BJ (cell line): Measurements from ENCODE around the gene SDCCAG8. TPM values are rescaled to one million over a fixed set of nuclear protein-coding genes. Genes with fewer than 3 reads are reported as not detected.

Experiments
- CTCF ChIA-PET: fragments of 350-600 bp; formaldehyde crosslinking; extraction: SDS; loops from one replicate; lab custom pipeline; 2021; ENCODE audit warnings: antibody characterized with exemption, inconsistent platforms; lab: Yijun Ruan, JAX
- POLR2A ChIA-PET: fragments of 300-600 bp; sonication (Branson Sonifier 250); formaldehyde crosslinking; extraction: SDS; loops from one replicate; lab custom pipeline; 2021; ENCODE audit warnings: antibody characterized with exemption; lab: Charles Lee
- DNase-seq: peaks from one replicate; pipeline ENCODE4 v3.0.0-alpha.2; 2011; ENCODE audit warnings: low read depth
- H3K27me3 ChIP-seq: 2 replicates; pipeline ENCODE4 v1.6.0; 2011; ENCODE audit warnings: low read length; ENCODE audit not compliant: control insufficient read depth, insufficient read depth
- H3K36me3 ChIP-seq: 2 replicates; pipeline ENCODE4 v1.5.1; 2011; ENCODE audit warnings: low read length; ENCODE audit not compliant: control insufficient read depth, insufficient read depth
- H3K4me3 ChIP-seq: 2 replicates; pipeline ENCODE4 v1.5.1; 2011; ENCODE audit warnings: low read depth, mild to moderate bottlenecking, control low read depth, low read length
- polyA plus RNA-seq: library from polyadenylated mRNA; depleted of rRNA; stranded (reverse); fragments of >200 nt; gene quantifications from 2 replicates; pipeline ENCODE4 v1.2.3, GENCODE V29; 2011
- TF ChIP-seq, protein P1 (sequence below): IDR thresholded peaks from 2 replicates; pipeline ENCODE4 v1.5.1; 2011; ENCODE audit warnings: low read depth, mild to moderate bottlenecking, control low read depth, inconsistent platforms, low read length, moderate library complexity; ENCODE audit not compliant: insufficient read depth

SDCCAG8 gene
- polyA plus RNA-seq, 1 experiment: 17.0 TPM

GRCh38 chr1:243438146-243438545 lies 182.3 kb downstream of the SDCCAG8 start:
- Histone ChIP-seq H3K36me3 (no peaks in the 10 kb centered on the region), H3K4me3 (no peak overlapping the region), H3K27me3 (no peaks in the 10 kb centered on the region)
- no peak for DNase-seq
- TF ChIP-seq, protein P1, sequence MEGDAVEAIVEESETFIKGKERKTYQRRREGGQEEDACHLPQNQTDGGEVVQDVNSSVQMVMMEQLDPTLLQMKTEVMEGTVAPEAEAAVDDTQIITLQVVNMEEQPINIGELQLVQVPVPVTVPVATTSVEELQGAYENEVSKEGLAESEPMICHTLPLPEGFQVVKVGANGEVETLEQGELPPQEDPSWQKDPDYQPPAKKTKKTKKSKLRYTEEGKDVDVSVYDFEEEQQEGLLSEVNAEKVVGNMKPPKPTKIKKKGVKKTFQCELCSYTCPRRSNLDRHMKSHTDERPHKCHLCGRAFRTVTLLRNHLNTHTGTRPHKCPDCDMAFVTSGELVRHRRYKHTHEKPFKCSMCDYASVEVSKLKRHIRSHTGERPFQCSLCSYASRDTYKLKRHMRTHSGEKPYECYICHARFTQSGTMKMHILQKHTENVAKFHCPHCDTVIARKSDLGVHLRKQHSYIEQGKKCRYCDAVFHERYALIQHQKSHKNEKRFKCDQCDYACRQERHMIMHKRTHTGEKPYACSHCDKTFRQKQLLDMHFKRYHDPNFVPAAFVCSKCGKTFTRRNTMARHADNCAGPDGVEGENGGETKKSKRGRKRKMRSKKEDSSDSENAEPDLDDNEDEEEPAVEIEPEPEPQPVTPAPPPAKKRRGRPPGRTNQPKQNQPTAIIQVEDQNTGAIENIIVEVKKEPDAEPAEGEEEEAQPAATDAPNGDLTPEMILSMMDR: no peak
- POLR2A ChIA-PET: no interaction called here
- CTCF ChIA-PET: interaction anchor here (0.6 kb wide), 1 partner anchor 14 kb away, joined by 3 read pairs; no protein-coding TSS in a partner anchor

DNA sequence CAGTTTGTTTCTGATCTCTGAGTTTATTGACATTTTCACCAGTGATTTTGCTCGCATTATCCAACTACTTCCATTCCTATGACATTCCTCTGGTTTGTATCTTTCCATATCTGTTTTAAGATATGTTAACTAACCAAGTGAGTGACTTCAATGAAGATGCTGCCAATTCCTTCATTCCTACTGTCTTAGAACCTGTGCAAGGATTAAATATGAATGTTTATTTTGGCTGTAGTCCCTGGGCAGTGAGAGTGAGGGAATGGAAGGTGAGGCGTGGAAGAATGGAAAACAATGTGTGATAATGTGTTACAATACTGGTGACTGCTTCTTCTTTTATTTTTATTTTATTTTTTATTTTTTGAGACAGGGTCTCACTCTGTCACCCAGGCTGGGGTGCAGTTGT lies 183.0 kb downstream of the SDCCAG8 start:
- no peak for DNase-seq
- H3K27me3 ChIP-seq: no peaks in the 10 kb centered on the region
- ChIA-PET POLR2A (no interaction called here), CTCF (no interaction called here)
- no peak overlapping the region for H3K4me3 ChIP-seq
- H3K36me3 ChIP-seq: no peaks in the 10 kb centered on the region
- TF ChIP-seq, protein P1: no peak

- no peak overlapping the region for H3K4me3 ChIP-seq
- H3K27me3 ChIP-seq: no peaks in the 10 kb centered on the region
- TF ChIP-seq, protein P1: no peak
- DNase-seq: no peak
- POLR2A ChIA-PET: no interaction called here
- CTCF ChIA-PET: interaction anchor here (1.0 kb wide), 1 partner anchor 78 kb away, joined by 3 read pairs; no protein-coding TSS in a partner anchor
- no peaks in the 10 kb centered on the region for H3K36me3 ChIP-seq
These were observed 184.6 kb downstream of the SDCCAG8 start for GRCh38 chr1:243440406-243440805.

- Histone ChIP-seq H3K27me3 (no peaks in the 10 kb centered on the region), H3K36me3 (no peaks in the 10 kb centered on the region), H3K4me3 (no peak overlapping the region)
- TF ChIP-seq, protein P1: no peak
- ChIA-PET POLR2A (no interaction called here), CTCF (no interaction called here)
- DNase-seq: no peak
These were observed 185.8 kb downstream of the SDCCAG8 start for GRCh38 chr1:243441601-243442000.

GRCh38 chr1:243443557-243443956 lies 187.7 kb downstream of the SDCCAG8 start:
- CTCF ChIA-PET: interaction anchor here (0.6 kb wide), 1 partner anchor 165 kb away, joined by 3 read pairs; no protein-coding TSS in a partner anchor
- DNase-seq: no peak
- Histone ChIP-seq H3K27me3 (no peaks in the 10 kb centered on the region), H3K4me3 (no peak overlapping the region), H3K36me3 (no peaks in the 10 kb centered on the region)
- POLR2A ChIA-PET: no interaction called here
- TF ChIP-seq, protein P1: no peak
